ENCODE results near the gene SRPK3.

DNA sequence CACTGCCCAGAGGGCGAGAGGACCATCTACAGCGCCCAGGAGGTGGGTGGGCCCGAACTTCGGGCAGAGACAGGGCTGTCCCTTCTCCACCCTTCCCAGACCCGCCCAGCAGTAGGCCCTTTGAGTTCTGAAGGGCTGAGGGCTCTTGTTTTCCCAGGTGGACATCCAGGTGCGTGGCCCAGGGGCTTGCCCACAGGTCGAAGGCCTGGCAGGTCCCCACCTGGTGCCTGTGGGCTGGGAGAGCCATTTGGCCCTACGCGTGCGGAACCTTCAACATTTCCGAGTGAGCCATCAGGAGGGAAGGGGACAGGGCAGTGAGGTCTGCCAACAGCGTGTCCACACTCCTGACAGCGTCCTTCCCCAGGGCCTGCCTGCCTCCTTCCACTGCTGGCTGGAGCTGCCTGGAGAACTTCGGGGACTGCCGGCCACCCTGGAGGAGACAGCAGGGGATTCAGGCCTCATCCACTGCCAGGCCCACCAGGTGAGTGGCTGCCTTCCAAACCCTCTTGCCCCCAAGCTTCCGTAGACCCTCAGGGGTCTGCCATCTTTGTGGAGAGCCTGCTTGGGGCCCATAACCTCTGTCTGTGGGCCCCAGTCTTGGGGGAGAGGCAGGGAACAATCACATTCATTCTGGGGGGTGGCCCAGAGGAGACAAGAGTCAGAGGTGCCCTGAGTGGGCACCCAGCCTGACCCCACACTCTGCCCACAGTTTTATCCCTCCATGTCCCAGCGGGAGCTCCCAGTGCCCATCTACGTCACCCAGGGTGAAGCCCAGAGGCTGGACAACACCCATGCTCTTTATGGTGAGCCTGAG lies 10.0 kb upstream of the SRPK3 start:
- TF ChIP-seq CTCF (IDR thresholded peaks at IDR 0.05; ENCODE audit: borderline replicate concordance, extremely low read depth, low read length, poor library complexity, severe bottlenecking) (no peak), EZH2 (IDR thresholded peaks at IDR 0.05; ENCODE audit: borderline replicate concordance, low read depth, low read length, severe bottlenecking) (no peak)
